22Rv1 (cell line): Measurements from ENCODE around the gene VIPR2.

Source experiments
- H3K27ac ChIP-seq: fragments of 450-650 bp; 2 replicates; pipeline ENCODE4 v1.5.1; 2017
- ZFX ChIP-seq: fragments of 450-650 bp; IDR thresholded peaks from 2 replicates; pipeline ENCODE4 v1.6.1; 2017; ENCODE audit warnings: antibody characterized with exemption, borderline replicate concordance
- TF ChIP-seq, protein P1 (sequence below): fragments of 450-650 bp; IDR thresholded peaks from 2 replicates; pipeline ENCODE4 v1.5.1; 2017; ENCODE audit warnings: mild to moderate bottlenecking

Gene VIPR2

DNA sequence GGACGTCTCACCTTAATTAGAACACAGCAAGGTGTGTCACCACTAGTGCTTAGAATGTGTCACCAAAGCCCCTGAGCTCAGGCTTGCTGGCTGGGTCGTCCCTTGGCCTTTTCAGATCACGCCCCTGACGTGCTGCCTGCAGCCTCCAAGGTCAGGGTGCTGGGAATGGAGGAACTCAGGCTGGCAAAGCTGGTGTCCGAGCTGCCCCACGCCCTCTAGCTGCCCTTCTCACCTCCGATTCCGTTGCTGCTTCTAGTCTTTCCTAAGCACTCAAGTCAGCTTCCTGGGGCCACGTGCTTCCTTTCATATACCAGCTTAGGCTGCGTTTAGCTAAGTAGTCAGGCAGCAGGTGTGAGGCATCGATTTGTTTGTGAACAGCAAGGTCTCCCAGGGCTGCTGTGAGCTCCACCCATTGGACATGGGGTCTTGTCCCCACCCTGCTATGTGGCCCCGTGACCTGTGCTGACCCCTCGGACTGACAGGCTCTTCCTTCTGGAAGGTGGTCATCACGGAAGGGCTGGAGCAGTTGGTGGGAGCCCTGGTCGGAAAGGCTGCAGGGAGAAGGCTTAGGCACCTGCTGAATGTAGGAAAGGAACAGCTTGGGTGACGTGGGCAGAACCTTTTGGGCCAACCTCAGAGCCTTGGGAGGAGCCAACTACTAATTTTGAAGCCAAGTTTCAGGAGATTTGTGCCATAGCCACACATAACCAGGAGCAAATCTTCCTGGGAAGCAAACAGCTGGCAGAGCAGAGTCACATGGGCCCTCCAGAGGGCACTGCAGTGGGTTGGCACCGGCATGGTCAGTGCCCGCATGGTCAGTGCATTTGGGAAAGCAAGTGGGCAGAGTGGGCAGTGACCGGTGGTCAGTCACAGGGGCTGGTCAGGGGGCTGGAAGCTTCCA, 28.8 kb downstream of the VIPR2 start:
- TF ChIP-seq, protein P1, sequence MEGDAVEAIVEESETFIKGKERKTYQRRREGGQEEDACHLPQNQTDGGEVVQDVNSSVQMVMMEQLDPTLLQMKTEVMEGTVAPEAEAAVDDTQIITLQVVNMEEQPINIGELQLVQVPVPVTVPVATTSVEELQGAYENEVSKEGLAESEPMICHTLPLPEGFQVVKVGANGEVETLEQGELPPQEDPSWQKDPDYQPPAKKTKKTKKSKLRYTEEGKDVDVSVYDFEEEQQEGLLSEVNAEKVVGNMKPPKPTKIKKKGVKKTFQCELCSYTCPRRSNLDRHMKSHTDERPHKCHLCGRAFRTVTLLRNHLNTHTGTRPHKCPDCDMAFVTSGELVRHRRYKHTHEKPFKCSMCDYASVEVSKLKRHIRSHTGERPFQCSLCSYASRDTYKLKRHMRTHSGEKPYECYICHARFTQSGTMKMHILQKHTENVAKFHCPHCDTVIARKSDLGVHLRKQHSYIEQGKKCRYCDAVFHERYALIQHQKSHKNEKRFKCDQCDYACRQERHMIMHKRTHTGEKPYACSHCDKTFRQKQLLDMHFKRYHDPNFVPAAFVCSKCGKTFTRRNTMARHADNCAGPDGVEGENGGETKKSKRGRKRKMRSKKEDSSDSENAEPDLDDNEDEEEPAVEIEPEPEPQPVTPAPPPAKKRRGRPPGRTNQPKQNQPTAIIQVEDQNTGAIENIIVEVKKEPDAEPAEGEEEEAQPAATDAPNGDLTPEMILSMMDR: peak; percentile 36
- no peak for TF ChIP-seq ZFX
- H3K27ac ChIP-seq: no peak overlapping the region

DNA sequence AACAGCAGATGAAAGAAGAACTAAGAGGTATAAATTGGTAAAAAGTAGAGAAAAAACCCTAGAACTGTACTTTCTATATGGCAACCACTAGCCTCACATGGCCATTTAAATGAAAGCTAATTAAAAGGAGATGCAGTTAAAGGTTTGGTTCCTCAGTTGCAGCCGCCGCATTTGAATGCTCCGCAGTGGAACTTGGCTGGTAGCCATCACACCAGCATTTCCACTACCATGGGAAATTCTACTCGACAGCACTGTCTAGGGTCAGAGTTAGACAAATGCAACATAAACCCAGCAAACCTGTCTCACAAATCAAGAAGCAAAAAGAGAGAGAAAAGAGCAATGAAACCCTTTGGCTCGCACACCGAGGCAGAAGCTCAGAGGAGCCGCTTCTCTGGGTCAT, 29.7 kb downstream of the VIPR2 start:
- TF ChIP-seq, protein P1: no peak
- TF ChIP-seq ZFX: no peak
- H3K27ac ChIP-seq: no peak overlapping the region

DNA sequence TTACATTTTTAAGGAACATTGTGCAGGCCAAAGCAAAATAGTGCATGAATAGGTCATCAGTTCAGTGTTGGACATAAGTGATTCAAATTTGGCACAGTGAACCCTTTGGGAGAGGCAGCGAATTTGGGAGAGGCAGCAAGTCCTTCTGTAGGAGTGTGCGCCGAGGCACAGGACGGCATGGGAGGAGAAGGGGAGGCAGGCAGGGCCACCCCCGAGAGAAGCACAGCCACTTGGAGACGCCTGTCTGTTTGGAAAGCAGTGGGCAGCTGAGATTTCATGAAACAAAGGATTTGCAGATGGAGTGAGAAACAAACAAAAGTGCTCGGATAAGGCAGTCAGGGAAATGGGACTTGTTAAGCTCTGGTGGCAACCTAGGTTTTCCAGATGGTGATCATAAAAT, 30.6 kb downstream of the VIPR2 start:
- no peak overlapping the region for H3K27ac ChIP-seq

DNA sequence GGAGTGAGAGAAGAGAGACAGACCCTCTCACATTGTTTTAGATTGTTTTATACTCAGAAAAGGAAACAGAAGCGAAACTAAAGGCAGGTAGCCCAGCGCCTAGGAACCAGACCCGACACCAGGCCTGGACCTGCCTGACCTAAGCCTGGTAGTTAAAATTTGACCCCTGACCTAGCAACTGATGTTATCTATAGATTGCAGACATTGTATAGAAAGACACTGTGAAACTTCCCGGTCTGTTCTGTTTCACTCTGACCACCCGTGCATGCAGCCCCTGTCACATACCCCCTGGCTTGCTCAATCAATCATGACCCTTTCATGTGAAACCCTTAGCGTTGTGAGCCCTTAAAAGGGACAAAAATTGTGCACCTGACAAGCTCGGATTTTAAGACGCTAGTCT, 31.6 kb downstream of the VIPR2 start:
- TF ChIP-seq ZFX: no peak
- TF ChIP-seq, protein P1: no peak
- H3K27ac ChIP-seq: no peak overlapping the region

More for the DNA sequence above, 30.6 kb downstream of the VIPR2 start:
- TF ChIP-seq, protein P1: no peak

DNA sequence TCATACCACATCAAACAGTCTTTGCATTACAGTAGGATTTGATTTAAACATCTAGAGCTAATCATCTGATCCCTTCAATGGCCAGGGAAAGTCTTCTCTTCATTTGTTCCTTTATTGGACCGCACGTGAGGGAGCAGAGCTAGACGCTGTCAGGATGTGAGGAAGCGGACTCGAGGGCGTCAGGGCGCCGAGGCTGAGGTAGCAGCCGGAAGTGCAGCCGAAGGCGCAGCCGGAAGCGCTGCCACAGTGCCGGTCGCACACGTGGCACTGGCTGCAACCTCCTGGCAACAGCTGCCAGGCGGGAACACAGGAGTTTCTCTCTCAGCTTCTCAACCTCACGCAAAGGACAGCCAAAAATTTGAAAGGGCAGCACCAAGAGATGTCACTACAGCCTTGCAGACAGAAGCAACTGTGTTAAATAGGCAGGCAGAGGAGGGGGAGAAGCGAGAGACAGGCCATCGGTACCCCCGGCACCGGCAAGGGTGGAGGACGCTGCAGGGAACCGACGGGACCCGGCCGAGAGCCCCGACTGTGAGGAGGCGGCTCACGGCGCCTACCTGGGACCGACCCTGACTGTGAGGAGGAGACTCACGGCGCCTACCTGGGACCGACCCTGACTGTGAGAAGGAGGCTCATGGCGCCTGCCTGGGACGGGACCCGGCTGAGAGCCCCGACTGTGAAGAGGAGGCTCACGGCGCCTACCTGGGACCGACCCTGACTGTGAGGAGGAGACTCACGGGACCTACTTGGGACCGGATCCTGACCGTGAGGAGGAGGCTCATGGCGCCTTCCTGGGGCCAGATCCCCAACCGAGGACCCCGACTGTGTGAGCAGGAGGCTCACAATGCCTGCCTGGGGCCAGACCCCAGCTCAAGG, 32.3 kb downstream of the VIPR2 start:
- no peak overlapping the region for H3K27ac ChIP-seq
- TF ChIP-seq, protein P1: no peak
- no peak for TF ChIP-seq ZFX

DNA sequence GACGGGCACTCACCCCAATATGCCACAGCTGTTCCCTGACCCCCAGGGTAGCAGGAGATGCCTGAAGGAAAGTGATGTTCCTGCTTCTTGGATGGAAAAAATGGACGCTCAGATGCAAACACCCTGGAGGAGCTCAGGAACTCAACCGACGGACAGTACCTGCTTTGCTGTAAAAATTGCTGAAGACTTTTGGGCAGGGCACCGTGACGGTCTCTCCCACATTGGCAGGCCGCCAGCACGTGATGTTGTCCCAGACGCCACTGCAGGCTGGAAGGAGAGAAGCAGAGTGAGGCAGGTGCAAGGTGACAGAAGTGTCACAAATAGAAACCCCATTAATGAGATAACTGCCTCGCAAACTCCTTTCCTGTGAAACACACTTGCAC, 35.0 kb downstream of the VIPR2 start:
- TF ChIP-seq, protein P1: no peak
- no peak for TF ChIP-seq ZFX
- H3K27ac ChIP-seq: no peak overlapping the region
